ENCODE measurements around the gene TSPAN18.

The TSPAN18 gene

GRCh38 chr11:44861849-44862557 is 135.2 kb downstream of the TSPAN18 start:
- Histone ChIP-seq H3K4me1 (ENCODE audit: control insufficient read depth, insufficient read depth, low read length, poor library complexity, severe bottlenecking) (peaks cover 27% of the 10 kb centered on the region), H3K9me3 (ENCODE audit: control insufficient read depth, low read length) (no peaks in the 10 kb centered on the region), H3K27ac (ENCODE audit: insufficient read depth, low read length, poor library complexity, severe bottlenecking) (no peak overlapping the region), H3K4me3 (ENCODE audit: insufficient read depth, low read depth, low read length, poor library complexity, severe bottlenecking) (no peak overlapping the region), H3K27me3 (replicated peaks; ENCODE audit: control insufficient read depth, insufficient read depth, low read length, poor library complexity, severe bottlenecking) (no peaks in the 10 kb centered on the region), H3K36me3 (ENCODE audit: control insufficient read depth, insufficient read depth, low read length) (peaks cover 16% of the 10 kb centered on the region)
- peak; percentile 63 to 76 (median 66) for DNase-seq

- Histone ChIP-seq H3K9me3 (ENCODE audit: control insufficient read depth, low read length) (no peaks in the 10 kb centered on the region), H3K4me3 (ENCODE audit: insufficient read depth, low read depth, low read length, poor library complexity, severe bottlenecking) (no peak overlapping the region), H3K36me3 (ENCODE audit: control insufficient read depth, insufficient read depth, low read length) (peaks cover 17% of the 10 kb centered on the region), H3K27me3 (replicated peaks; ENCODE audit: control insufficient read depth, insufficient read depth, low read length, poor library complexity, severe bottlenecking) (no peaks in the 10 kb centered on the region), H3K4me1 (ENCODE audit: control insufficient read depth, insufficient read depth, low read length, poor library complexity, severe bottlenecking) (peaks cover 27% of the 10 kb centered on the region), H3K27ac (ENCODE audit: insufficient read depth, low read length, poor library complexity, severe bottlenecking) (no peak overlapping the region)
- no peak for DNase-seq
These were observed 135.9 kb downstream of the TSPAN18 start for GRCh38 chr11:44862558-44863101.

- Histone ChIP-seq H3K36me3 (ENCODE audit: control insufficient read depth, insufficient read depth, low read length) (peaks cover 17% of the 10 kb centered on the region), H3K4me3 (ENCODE audit: insufficient read depth, low read depth, low read length, poor library complexity, severe bottlenecking) (no peak overlapping the region), H3K9me3 (ENCODE audit: control insufficient read depth, low read length) (no peaks in the 10 kb centered on the region), H3K4me1 (ENCODE audit: control insufficient read depth, insufficient read depth, low read length, poor library complexity, severe bottlenecking) (peaks cover 27% of the 10 kb centered on the region), H3K27me3 (replicated peaks; ENCODE audit: control insufficient read depth, insufficient read depth, low read length, poor library complexity, severe bottlenecking) (no peaks in the 10 kb centered on the region), H3K27ac (ENCODE audit: insufficient read depth, low read length, poor library complexity, severe bottlenecking) (no peak overlapping the region)
- DNase-seq = no peak
These were observed 136.5 kb downstream of the TSPAN18 start for GRCh38 chr11:44863231-44863630.

- no peak overlapping the region for H3K27ac ChIP-seq (ENCODE audit: insufficient read depth, low read length, poor library complexity, severe bottlenecking)
- peaks cover 13% of the 10 kb centered on the region for H3K36me3 ChIP-seq (ENCODE audit: control insufficient read depth, insufficient read depth, low read length)
- DNase-seq = no peak
- H3K27me3 ChIP-seq (replicated peaks; ENCODE audit: control insufficient read depth, insufficient read depth, low read length, poor library complexity, severe bottlenecking) = no peaks in the 10 kb centered on the region
- H3K9me3 ChIP-seq (ENCODE audit: control insufficient read depth, low read length) = no peaks in the 10 kb centered on the region
- no peak overlapping the region for H3K4me3 ChIP-seq (ENCODE audit: insufficient read depth, low read depth, low read length, poor library complexity, severe bottlenecking)
- H3K4me1 ChIP-seq (ENCODE audit: control insufficient read depth, insufficient read depth, low read length, poor library complexity, severe bottlenecking) = peaks cover 19% of the 10 kb centered on the region
These were observed 139.1 kb downstream of the TSPAN18 start for GRCh38 chr11:44865866-44866272.

- no peak overlapping the region for H3K4me3 ChIP-seq (ENCODE audit: insufficient read depth, low read depth, low read length, poor library complexity, severe bottlenecking)
- H3K27ac ChIP-seq (ENCODE audit: insufficient read depth, low read length, poor library complexity, severe bottlenecking) = no peak overlapping the region
- H3K36me3 ChIP-seq (ENCODE audit: control insufficient read depth, insufficient read depth, low read length) = peaks cover 13% of the 10 kb centered on the region
- H3K9me3 ChIP-seq (ENCODE audit: control insufficient read depth, low read length) = no peaks in the 10 kb centered on the region
- H3K27me3 ChIP-seq (replicated peaks; ENCODE audit: control insufficient read depth, insufficient read depth, low read length, poor library complexity, severe bottlenecking) = no peaks in the 10 kb centered on the region
- H3K4me1 ChIP-seq (ENCODE audit: control insufficient read depth, insufficient read depth, low read length, poor library complexity, severe bottlenecking) = peaks cover 15% of the 10 kb centered on the region
- DNase-seq = no peak
These were observed 139.5 kb downstream of the TSPAN18 start for GRCh38 chr11:44866286-44866685.

- Histone ChIP-seq H3K9me3 (ENCODE audit: control insufficient read depth, low read length) (no peaks in the 10 kb centered on the region), H3K4me1 (ENCODE audit: control insufficient read depth, insufficient read depth, low read length, poor library complexity, severe bottlenecking) (no peaks in the 10 kb centered on the region), H3K27me3 (replicated peaks; ENCODE audit: control insufficient read depth, insufficient read depth, low read length, poor library complexity, severe bottlenecking) (no peaks in the 10 kb centered on the region), H3K36me3 (ENCODE audit: control insufficient read depth, insufficient read depth, low read length) (peaks cover 13% of the 10 kb centered on the region), H3K4me3 (ENCODE audit: insufficient read depth, low read depth, low read length, poor library complexity, severe bottlenecking) (no peak overlapping the region), H3K27ac (ENCODE audit: insufficient read depth, low read length, poor library complexity, severe bottlenecking) (no peak overlapping the region)
- no peak for DNase-seq
These were observed 141.3 kb downstream of the TSPAN18 start for GRCh38 chr11:44868021-44868420.

- no peak for DNase-seq
- Histone ChIP-seq H3K36me3 (ENCODE audit: control insufficient read depth, insufficient read depth, low read length) (peaks cover 13% of the 10 kb centered on the region), H3K27ac (ENCODE audit: insufficient read depth, low read length, poor library complexity, severe bottlenecking) (no peak overlapping the region), H3K9me3 (ENCODE audit: control insufficient read depth, low read length) (no peaks in the 10 kb centered on the region), H3K4me3 (ENCODE audit: insufficient read depth, low read depth, low read length, poor library complexity, severe bottlenecking) (no peak overlapping the region), H3K4me1 (ENCODE audit: control insufficient read depth, insufficient read depth, low read length, poor library complexity, severe bottlenecking) (no peaks in the 10 kb centered on the region), H3K27me3 (replicated peaks; ENCODE audit: control insufficient read depth, insufficient read depth, low read length, poor library complexity, severe bottlenecking) (no peaks in the 10 kb centered on the region)
These were observed 142.0 kb downstream of the TSPAN18 start for GRCh38 chr11:44868455-44869421.

GRCh38 chr11:44870181-44870580 is 143.4 kb downstream of the TSPAN18 start:
- Histone ChIP-seq H3K4me3 (ENCODE audit: insufficient read depth, low read depth, low read length, poor library complexity, severe bottlenecking) (no peak overlapping the region), H3K36me3 (ENCODE audit: control insufficient read depth, insufficient read depth, low read length) (peaks cover 12% of the 10 kb centered on the region), H3K9me3 (ENCODE audit: control insufficient read depth, low read length) (no peaks in the 10 kb centered on the region), H3K4me1 (ENCODE audit: control insufficient read depth, insufficient read depth, low read length, poor library complexity, severe bottlenecking) (no peaks in the 10 kb centered on the region), H3K27me3 (replicated peaks; ENCODE audit: control insufficient read depth, insufficient read depth, low read length, poor library complexity, severe bottlenecking) (no peaks in the 10 kb centered on the region), H3K27ac (ENCODE audit: insufficient read depth, low read length, poor library complexity, severe bottlenecking) (no peak overlapping the region)
- no peak for DNase-seq

- no peak for DNase-seq
- peaks cover 7% of the 10 kb centered on the region for H3K36me3 ChIP-seq (ENCODE audit: control insufficient read depth, insufficient read depth, low read length)
- H3K4me3 ChIP-seq (ENCODE audit: insufficient read depth, low read depth, low read length, poor library complexity, severe bottlenecking) = no peak overlapping the region
- no peaks in the 10 kb centered on the region for H3K4me1 ChIP-seq (ENCODE audit: control insufficient read depth, insufficient read depth, low read length, poor library complexity, severe bottlenecking)
- H3K27ac ChIP-seq (ENCODE audit: insufficient read depth, low read length, poor library complexity, severe bottlenecking) = no peak overlapping the region
- H3K27me3 ChIP-seq (replicated peaks; ENCODE audit: control insufficient read depth, insufficient read depth, low read length, poor library complexity, severe bottlenecking) = no peaks in the 10 kb centered on the region
- no peaks in the 10 kb centered on the region for H3K9me3 ChIP-seq (ENCODE audit: control insufficient read depth, low read length)
These were observed 143.9 kb downstream of the TSPAN18 start for GRCh38 chr11:44870615-44871176.

Measured in effector memory CD4-positive, alpha-beta T cell (primary cell).